A549 (cell line): ENCODE data around the gene KHDRBS1.

ENCODE experiments used
- BHLHE40 ChIP-seq: IDR thresholded peaks from 2 replicates; pipeline ENCODE4 v1.6.1; 2012; ENCODE audit warnings: low read depth, low read length, inconsistent platforms
- CHD2 ChIP-seq: fragments of 150-350 bp; IDR thresholded peaks from 2 replicates; pipeline ENCODE4 v1.6.1; 2014; ENCODE audit warnings: low read length; ENCODE audit not compliant: partially characterized antibody
- CHD4 ChIP-seq: fragments of 200-600 bp; sonication (generic); IDR thresholded peaks from 2 replicates; pipeline ENCODE4 v1.6.1; 2016; ENCODE audit warnings: antibody characterized with exemption, mild to moderate bottlenecking, borderline replicate concordance
- EHMT2 ChIP-seq: fragments of 200-600 bp; sonication (generic); IDR thresholded peaks from 2 replicates; pipeline ENCODE4 v1.6.1; 2016; ENCODE audit warnings: antibody characterized with exemption, low read depth, mild to moderate bottlenecking, moderate library complexity
- JUN ChIP-seq, 2 experiments: fragments of >200 bp; sonication (Bioruptor Twin); formaldehyde crosslinking; IDR thresholded peaks; 2 replicates in 1 of 2; 3 replicates in 1 of 2; pipeline ENCODE4 v1.6.1; 2016 to 2017
- RFX5 ChIP-seq: fragments of 450-650 bp; IDR thresholded peaks from 2 replicates; pipeline ENCODE4 v1.7.1; 2014; ENCODE audit warnings: antibody characterized with exemption, mild to moderate bottlenecking, moderate library complexity
- SMC3 ChIP-seq: fragments of >200 bp; sonication (Bioruptor Twin); formaldehyde crosslinking; IDR thresholded peaks from 3 replicates; pipeline ENCODE4 v1.6.1; 2018; ENCODE audit warnings: inconsistent platforms
- TF ChIP-seq, protein P1 (sequence below): fragments of >200 bp; sonication (Bioruptor Twin); formaldehyde crosslinking; IDR thresholded peaks from 3 replicates; pipeline ENCODE4 v1.5.1; 2016
- TF ChIP-seq, protein P2 (sequence below): fragments of 200-600 bp; sonication (generic); IDR thresholded peaks from 2 replicates; pipeline ENCODE4 v1.6.1; 2016; ENCODE audit warnings: antibody characterized with exemption, mild to moderate bottlenecking, moderate library complexity
- TF ChIP-seq, protein P3 (sequence below): IDR thresholded peaks from 2 replicates; pipeline ENCODE4 v1.6.1; 2012

DNA sequence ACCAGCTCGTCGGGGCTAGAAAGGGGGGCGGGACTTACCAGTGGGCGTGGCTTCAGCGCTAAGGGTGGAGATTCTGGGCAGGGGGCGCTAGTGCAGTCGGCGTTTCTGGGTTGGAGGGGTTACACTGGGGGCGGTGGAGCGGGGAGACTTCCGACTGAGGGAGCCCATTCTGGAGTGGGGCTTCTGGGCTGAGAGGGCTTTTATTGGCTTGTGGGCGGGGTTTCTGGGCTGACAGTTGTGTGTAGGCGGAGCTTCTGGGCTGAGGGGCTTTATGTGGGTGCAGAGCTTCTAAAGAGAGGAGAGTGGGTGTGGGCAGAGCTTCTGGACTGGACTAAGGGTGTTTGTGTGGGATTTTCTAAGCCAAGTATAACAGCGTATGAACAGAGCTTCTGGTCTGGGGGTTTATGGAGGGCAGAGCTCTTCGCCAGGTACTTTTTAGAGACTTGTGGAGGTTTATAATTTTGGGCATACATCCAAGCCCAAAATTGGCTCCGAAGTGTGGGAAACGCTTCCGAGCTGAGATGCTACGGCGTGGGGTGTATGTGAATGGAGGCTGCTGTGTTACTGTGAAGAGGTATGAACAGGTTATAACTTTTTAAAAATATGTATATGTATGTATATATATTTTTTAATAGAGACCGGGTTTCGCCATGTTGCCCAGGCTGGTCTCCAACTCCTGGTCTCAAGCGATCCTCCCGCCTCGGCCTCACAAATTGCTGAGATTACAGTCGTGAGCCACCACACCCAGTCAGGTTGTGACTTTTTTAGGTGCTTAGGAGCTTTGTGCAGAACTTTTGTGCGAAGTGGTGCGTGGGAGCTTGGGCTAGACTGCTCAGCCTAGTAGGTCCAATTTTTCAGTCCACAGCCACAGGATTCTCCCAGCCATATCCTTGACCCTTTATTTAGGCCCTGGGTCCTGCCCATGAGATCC, 59.9 kb downstream of the KHDRBS1 start:
- TF ChIP-seq CHD2 (no peak), EHMT2 (no peak), CHD4 (no peak), JUN (IDR thresholded peaks at IDR 0.05) (no peak; a peak in 1 of 5 replicates), SMC3 (no peak), RFX5 (no peak), BHLHE40 (no peak)
- TF ChIP-seq, protein P1, sequence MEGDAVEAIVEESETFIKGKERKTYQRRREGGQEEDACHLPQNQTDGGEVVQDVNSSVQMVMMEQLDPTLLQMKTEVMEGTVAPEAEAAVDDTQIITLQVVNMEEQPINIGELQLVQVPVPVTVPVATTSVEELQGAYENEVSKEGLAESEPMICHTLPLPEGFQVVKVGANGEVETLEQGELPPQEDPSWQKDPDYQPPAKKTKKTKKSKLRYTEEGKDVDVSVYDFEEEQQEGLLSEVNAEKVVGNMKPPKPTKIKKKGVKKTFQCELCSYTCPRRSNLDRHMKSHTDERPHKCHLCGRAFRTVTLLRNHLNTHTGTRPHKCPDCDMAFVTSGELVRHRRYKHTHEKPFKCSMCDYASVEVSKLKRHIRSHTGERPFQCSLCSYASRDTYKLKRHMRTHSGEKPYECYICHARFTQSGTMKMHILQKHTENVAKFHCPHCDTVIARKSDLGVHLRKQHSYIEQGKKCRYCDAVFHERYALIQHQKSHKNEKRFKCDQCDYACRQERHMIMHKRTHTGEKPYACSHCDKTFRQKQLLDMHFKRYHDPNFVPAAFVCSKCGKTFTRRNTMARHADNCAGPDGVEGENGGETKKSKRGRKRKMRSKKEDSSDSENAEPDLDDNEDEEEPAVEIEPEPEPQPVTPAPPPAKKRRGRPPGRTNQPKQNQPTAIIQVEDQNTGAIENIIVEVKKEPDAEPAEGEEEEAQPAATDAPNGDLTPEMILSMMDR: no peak
- TF ChIP-seq, protein P2, sequence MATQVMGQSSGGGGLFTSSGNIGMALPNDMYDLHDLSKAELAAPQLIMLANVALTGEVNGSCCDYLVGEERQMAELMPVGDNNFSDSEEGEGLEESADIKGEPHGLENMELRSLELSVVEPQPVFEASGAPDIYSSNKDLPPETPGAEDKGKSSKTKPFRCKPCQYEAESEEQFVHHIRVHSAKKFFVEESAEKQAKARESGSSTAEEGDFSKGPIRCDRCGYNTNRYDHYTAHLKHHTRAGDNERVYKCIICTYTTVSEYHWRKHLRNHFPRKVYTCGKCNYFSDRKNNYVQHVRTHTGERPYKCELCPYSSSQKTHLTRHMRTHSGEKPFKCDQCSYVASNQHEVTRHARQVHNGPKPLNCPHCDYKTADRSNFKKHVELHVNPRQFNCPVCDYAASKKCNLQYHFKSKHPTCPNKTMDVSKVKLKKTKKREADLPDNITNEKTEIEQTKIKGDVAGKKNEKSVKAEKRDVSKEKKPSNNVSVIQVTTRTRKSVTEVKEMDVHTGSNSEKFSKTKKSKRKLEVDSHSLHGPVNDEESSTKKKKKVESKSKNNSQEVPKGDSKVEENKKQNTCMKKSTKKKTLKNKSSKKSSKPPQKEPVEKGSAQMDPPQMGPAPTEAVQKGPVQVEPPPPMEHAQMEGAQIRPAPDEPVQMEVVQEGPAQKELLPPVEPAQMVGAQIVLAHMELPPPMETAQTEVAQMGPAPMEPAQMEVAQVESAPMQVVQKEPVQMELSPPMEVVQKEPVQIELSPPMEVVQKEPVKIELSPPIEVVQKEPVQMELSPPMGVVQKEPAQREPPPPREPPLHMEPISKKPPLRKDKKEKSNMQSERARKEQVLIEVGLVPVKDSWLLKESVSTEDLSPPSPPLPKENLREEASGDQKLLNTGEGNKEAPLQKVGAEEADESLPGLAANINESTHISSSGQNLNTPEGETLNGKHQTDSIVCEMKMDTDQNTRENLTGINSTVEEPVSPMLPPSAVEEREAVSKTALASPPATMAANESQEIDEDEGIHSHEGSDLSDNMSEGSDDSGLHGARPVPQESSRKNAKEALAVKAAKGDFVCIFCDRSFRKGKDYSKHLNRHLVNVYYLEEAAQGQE: no peak
- TF ChIP-seq, protein P3, sequence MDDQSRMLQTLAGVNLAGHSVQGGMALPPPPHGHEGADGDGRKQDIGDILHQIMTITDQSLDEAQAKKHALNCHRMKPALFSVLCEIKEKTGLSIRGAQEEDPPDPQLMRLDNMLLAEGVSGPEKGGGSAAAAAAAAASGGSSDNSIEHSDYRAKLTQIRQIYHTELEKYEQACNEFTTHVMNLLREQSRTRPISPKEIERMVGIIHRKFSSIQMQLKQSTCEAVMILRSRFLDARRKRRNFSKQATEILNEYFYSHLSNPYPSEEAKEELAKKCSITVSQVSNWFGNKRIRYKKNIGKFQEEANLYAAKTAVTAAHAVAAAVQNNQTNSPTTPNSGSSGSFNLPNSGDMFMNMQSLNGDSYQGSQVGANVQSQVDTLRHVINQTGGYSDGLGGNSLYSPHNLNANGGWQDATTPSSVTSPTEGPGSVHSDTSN: no peak
